NB4 (cell line): ENCODE results near the gene CHAC2.

Source experiments
- MAX ChIP-seq: IDR thresholded peaks from 2 replicates; pipeline ENCODE4 v1.6.1; 2011; ENCODE audit warnings: low read depth, low read length
- TF ChIP-seq, protein P1 (sequence below): IDR thresholded peaks from one replicate; pipeline ENCODE4 v1.5.1; 2012; ENCODE audit warnings: low read depth, low read length

DNA sequence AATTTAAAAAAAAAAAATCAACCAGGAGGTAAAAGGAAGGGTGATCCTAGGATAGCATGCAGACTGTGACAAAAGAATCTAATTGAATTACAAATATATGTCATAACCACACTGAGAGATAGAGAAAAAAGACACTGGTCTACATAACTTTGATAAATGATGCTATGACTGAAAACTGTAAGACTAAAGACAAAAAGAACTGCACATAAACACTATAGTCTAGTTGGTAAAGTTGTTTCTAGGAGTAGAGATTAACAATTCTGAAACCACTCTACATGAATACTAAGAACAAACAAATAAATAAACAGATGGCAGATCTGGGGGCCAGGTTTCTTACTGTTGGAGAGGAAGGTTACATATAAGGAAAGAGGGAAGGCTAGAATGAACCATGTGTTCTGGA is 14.6 kb upstream of the CHAC2 start:
- TF ChIP-seq, protein P1, sequence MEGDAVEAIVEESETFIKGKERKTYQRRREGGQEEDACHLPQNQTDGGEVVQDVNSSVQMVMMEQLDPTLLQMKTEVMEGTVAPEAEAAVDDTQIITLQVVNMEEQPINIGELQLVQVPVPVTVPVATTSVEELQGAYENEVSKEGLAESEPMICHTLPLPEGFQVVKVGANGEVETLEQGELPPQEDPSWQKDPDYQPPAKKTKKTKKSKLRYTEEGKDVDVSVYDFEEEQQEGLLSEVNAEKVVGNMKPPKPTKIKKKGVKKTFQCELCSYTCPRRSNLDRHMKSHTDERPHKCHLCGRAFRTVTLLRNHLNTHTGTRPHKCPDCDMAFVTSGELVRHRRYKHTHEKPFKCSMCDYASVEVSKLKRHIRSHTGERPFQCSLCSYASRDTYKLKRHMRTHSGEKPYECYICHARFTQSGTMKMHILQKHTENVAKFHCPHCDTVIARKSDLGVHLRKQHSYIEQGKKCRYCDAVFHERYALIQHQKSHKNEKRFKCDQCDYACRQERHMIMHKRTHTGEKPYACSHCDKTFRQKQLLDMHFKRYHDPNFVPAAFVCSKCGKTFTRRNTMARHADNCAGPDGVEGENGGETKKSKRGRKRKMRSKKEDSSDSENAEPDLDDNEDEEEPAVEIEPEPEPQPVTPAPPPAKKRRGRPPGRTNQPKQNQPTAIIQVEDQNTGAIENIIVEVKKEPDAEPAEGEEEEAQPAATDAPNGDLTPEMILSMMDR = no peak
- no peak for TF ChIP-seq MAX
